ENCODE data around the gene APOL4.
"Not testable (repeated sequence)": the region's sequence is repeated elsewhere in the genome, so short reads cannot be mapped to it uniquely, and the experiment has no call there.

Gene APOL4

DNA sequence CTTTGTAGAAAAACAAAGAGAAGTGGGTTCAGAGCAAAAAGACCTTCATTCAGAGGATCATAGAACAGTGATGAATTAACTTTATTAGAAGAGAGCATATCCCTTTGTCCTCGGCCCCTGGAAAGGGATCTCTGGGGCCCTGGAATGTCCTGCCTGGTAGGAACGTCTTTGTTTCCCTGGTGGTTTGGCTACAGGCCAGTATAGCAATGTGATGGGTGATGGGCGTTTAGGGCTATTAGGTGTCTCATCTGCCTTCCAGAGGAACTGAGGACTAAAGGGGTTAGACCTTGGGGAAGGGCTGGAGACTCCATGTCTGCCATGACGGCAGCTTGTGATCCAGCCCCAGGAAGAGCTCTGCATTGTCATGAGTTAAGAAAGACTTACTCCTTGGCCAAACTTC lies 9.1 kb downstream of the APOL4 start:
- DNase-seq = no peak
- intact Hi-C loops (cut with DNase I) = loop anchor here (5.0 kb wide), 1 partner anchor 45 kb away; the partner anchor contains the start of gene APOL2

DNA sequence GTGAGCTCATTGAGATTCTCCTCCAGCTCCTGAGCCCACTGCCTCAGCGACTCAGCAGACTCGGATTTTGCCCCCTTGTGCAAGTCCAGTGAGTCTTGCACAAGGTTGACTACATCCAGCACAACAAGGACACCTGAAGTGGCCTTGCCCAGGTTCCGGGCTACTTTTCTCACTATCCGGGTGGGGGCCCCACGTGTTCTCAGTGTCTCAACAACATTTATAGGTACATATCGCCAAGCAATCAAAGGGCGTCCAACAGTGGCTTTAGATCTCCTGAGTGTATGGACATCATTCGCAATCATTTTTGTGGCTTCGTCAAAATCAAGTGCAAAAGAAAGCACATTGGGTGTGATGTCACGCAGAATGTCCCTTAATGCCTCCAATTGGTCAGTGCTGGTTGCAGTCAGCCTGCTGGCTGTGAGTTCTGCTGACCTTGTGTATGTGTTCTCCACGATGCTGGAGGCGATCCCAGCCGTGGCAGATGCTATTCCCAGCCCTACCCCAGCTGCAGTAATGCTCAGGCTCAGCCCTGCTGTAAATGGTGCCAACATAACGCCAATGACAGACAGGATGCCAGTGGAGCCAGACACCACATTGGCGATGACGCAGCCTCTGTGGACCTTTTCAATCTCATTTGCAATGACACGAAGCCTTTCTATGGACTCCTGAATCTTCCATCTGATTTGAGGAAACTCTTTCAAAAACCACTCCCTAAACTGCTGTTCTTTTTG lies 10.3 kb downstream of the APOL4 start:
- peak; percentile 75 to 98 (median 84) for DNase-seq
- intact Hi-C loops (cut with DNase I) = loop anchor here (5.0 kb wide), 1 partner anchor 46 kb away; the partner anchor contains the start of gene APOL2

DNA sequence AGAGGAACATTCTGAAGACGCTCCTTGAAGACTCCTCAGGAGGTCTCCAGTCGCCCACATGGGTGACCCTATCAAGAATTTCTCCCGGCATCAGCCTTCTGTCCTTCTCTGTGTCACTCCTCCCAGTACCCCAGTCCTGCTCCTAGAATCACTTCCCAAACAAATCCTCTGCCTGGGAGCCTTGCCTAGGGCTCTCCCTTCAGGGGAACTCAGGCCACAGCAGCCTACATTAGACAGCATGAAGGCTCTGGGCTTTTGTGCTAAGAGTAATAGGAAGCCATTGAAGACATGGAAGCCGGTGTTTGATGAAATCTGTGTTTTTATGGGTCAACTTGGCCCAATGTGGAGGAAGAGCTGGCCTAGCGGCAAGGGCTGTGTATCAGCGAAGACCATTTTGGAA lies 13.7 kb downstream of the APOL4 start:
- DNase-seq; intact Hi-C loops (cut with DNase I): not testable (repeated sequence)

DNA sequence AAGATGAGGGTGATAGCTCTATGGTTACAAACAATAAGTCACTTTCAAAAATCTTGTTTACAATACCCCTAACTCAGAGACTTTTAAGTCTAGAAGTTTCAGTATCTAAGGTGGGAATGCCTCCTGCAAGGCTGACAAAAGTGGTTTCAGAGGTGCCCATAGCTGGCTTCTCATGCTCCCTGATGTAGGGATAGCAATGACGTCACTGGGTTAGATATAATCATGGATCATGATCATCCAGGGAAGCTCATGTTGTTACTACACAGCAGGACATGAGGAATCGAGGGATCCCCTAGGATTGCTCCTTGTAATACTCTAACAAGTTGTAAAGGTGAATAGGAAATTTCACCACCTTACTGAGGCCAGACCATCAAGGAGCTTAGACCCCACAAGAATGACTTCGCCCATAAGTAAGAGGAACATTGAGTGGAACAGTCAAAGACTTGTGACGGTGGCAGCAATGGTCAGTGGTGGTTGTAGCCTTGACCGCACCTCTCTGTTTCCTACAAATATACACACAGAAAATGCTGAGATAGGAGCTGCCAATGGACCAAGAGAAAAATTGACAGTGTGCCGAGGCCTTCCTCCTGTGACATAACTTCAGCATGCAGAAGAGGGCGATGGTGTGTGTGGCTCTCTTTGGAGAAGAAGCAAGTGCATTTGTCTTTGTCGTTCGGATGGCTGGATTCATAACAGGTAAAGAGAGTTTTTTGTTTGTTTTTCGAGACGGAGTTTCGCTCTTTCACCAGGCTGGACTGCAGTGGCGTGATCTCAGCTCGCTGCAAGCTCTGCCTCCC lies 15.6 kb downstream of the APOL4 start:
- DNase-seq = no peak
- intact Hi-C loops (cut with DNase I) = no loop called here

DNA sequence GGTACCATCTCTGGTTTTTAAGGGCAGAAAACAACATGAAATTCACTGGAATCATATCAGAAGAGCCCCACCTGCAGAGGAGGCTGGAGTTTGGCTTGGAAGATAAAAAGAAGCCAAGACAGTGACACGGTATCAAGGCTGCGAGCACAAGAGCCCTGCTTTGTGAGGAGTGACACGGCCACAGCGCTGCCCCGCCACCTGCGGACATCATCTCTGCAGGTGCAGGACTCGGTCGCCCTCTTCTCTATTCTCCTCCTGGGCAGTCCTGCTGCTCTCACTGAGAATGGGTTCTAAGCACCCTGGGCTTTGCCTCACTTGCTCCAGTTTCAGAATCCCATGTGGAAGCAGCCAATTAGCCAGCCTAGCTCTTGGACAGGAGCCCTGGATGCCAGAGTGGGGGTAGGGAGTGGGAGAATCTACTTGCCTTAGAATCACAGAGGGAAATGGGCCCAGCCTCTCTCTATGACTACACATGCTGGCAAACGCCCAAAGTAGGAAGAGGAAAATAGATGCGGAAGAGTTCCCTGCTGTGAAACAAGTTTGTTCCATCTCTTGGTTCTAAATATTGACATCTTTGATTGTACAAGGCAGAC lies 17.1 kb downstream of the APOL4 start:
- DNase-seq = peak; percentile 24 to 92 (median 61)
- intact Hi-C loops (cut with DNase I) = no loop called here

DNA sequence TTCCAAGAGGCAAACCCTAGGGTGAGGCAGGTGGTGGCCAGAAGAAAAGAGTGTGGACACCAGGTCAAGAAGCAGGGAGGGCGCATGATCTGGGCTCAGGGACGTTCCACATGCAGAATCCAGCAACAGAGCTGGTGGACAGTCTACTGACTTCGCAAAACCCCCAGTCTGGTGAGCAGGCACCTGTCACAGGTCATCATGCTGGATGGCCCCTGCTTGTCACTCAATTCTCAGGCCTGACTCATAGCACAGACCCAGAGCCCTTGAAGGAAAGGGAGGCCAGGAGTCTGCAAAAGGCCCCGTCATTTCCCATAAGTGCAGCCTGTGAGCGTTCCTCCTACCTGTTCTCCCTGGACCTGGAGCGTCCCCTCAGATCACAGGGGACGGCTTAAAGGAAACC lies 18.2 kb downstream of the APOL4 start:
- DNase-seq = no peak
- intact Hi-C loops (cut with DNase I) = no loop called here

DNA sequence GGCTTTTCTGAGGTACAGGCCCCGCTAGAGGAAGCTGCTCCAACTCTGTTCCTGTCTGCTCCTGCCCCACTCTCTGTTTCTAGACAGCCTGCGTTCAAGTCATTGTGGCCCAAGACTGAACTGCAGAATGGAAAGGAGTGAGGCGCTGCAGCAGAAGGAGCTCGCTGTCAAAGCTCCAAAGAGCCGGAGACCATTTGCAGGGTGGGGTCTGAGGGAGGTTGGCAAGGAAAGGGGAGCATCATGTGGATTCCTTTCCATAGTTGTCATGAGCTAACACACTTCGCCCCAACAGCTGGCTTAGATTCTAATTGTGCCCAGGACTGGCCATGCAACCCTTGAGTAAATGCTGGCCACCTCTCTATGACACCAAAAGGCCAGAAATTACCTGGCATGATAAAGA lies 18.8 kb downstream of the APOL4 start:
- intact Hi-C loops (cut with DNase I) = no loop called here
- DNase-seq = no peak

DNA sequence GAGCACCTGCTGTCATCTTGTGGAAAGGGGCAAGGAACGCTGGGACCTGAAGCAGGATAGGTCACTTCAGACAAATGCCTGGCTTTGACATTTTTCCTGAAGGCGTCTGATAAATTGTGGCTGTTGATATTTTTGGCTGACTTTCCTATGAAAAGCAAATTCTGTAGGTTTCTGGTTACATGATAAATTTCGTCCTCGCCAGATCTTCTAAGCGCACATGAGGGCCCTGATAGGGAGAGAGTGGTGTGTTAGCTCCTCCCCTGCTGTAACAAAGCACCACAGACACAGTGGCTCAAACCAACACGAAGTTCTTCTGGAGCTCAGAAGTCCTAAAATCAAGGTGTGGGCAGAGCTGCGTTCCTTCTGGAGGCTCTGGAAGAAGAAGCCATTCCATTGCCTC lies 19.6 kb downstream of the APOL4 start:
- DNase-seq = no peak
- intact Hi-C loops (cut with DNase I) = no loop called here

DNA sequence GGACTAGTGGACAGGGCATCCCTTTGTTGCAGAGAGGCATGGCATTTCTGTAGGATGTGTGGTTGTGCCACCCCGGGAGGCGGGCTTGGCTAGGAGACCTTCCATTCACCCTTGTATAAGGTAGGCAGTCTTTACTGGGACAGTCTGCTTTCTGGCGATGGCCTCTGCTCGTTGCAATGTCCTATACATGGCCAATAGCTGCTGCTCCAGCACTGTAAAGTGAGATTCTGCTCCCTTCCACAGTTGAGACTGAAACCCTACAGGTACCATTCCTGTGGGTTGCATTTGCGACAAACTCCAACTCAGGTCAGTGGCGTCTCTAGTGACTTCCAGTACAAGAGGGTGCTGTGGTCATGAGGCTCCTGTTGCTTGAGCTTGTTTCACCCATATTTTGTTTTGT lies 20.7 kb downstream of the APOL4 start:
- no peak for DNase-seq
- intact Hi-C loops (cut with DNase I) = loop anchor here (2.0 kb wide), 1 partner anchor 36 kb away; no protein-coding TSS in a partner anchor

DNA sequence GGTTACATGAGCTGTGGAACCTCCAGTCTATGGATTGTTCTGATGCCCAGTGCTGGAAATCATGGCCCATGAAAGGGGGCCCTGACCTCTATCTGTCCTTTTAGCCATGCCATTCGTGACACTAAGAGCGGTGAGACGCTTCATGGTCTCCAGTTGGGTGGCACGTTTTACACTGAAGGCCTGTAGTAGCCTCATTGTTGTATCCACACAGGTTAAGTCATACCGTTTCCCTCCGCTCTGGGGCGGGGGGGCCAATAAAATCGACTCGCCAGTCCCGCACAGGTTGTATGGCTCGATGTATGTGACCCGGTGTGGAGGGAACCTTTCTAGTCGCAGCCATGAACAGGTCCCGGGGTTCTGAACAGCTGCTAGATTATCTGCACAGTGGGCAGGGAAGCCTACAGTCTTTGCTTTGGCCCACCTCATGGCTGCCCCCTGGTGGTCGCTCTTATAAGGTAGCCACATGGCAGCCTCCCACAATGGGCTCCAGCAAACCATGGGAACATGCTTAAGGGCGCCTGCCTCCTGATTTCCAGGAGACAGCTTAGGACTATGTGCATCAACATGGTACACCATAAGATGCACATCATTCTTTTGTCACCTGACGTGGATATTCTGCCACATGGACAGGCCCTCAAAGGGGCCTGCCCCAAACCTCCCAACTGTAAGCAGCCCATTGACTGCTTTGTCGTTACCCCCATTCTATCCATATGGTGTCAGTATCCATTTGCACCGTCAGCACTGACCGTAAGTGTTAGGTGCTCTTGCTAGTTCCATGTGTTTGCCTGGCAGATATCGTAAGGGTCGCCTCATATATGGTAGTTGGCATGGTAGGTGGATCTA lies 21.4 kb downstream of the APOL4 start:
- intact Hi-C loops (cut with DNase I) = loop anchor here (2.0 kb wide), 1 partner anchor 35 kb away; no protein-coding TSS in a partner anchor
- DNase-seq = peak in 9 of 10 donors; percentile 48 to 92 (median 78)

DNA sequence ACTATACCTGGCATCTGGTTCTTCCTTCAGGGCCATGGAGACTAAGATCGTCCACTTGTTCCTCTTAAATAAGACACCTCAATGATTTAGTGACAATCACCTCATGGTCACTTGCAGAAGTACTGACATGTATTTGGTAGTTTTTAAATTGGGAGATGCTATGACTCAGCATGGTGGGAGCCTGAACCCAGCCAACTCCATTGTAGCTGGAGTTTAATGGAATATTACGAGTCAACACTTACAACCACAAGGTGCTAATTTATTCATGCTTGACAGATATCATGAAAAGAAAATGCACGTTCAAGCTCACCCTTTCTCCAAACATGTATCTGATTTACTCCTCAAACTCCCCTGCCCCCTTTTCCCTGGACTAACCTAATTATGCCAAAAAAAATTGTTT lies 24.4 kb downstream of the APOL4 start:
- no peak for DNase-seq
- intact Hi-C loops (cut with DNase I) = no loop called here

DNA sequence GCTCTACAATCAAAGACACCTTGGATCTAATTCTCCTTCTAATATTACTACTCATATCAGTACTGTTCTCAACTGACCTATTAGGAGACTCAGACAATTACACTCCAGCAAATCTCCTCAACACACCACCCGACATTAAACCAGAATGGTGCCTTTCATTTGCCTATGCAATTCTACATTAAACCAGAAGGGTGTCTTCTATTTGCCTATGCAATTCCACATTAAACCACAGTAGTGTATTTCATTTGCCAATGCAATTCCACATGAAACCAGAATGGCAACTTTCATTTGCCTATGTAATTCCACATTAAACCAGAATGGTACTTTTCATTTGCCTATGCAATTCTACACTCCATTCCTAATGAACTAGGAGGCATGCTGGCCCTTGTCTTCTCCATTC lies 25.7 kb downstream of the APOL4 start:
- intact Hi-C loops (cut with DNase I) = no loop called here
- DNase-seq = no peak

DNA sequence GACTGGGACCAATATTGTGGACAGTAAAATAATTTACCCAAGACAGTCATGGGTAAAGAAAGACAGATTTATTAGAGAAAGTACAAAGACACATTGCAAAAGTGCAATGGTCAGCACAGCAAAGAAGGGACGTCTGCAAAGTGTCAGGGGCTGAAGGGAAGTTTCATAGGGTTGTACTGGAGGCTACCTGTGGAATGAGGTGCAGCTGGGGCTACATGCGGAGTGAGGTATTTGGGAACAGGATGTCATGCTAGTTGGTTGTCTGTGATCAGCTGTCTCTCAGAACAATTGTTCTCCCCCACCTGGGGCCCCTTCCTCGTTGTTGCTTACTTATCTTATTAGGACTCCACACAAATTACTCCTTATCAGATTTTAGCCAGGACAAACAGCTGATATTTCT lies 29.7 kb downstream of the APOL4 start:
- intact Hi-C loops (cut with DNase I) = no loop called here
- no peak for DNase-seq

DNA sequence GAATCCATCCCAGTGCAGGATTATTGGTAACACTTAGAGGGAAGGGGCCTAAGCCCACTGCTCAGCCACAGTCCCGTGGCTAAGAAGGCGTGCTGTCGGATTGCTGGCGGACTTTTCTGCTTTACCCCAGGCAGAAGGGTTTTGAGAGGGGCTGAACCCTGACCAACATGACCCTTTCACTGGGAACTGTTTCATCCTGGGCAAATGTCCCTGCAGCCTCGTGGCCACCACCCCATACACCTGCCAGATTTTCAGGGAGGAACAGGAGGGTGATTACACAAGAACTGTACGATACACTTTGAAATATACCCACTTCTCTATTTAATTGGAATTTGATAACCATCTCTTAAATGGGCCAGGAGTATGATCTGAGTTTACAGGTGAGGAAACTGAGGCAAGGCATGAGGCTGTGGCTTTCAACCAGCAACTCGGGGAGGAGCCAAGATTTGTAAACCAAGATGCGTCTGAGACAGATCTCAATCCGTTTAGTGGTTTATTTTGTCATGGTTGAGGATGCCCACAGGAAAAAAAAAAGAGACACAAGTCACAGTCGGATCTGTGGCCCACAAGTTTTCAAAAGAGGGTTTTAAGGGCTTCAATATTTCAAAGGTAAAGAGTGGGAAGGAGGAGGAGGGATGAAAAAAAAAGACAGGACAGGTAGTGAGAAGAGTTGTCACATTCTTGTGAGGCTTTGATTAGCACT lies 34.9 kb downstream of the APOL4 start:
- no peak for DNase-seq
- intact Hi-C loops (cut with DNase I) = no loop called here

DNA sequence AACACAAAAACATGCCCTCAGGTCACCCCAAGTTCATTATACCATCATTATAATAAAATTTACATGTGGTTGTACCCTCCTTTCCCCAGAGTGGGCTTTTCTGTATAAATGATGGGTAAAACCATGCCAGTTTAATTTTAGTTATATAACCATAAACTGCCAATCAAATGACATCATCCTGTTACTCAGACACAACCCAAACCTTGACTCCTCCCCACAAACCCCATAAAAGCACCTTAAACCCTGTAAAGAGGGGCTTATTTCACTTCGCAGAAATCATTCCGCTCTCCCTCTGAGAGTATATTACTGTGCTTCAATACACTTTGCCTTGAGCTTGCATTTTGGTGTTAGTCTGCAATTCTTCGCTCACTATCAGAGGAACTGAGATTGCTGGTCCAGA lies 35.5 kb downstream of the APOL4 start:
- intact Hi-C loops (cut with DNase I) = no loop called here
- DNase-seq = no peak

DNA sequence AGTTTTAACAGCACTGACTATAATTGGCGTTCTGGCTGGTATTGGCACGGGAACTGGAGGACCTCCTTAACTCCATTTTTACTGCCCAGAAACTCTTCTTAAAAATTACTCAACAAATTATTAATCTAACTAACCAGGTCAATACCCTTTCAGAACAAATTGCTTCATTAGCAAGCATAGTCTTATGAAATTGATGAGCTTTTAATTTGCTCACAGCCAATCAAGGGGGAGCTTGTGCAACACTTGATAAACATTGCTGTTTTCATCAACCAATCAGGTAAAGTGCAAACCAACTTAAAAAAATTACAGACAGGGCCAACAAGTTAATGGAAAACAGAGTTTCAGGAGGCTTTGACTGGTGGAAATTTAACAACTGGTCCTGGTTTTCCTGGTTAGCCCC lies 36.5 kb downstream of the APOL4 start:
- intact Hi-C loops (cut with DNase I) = no loop called here
- no peak for DNase-seq

DNA sequence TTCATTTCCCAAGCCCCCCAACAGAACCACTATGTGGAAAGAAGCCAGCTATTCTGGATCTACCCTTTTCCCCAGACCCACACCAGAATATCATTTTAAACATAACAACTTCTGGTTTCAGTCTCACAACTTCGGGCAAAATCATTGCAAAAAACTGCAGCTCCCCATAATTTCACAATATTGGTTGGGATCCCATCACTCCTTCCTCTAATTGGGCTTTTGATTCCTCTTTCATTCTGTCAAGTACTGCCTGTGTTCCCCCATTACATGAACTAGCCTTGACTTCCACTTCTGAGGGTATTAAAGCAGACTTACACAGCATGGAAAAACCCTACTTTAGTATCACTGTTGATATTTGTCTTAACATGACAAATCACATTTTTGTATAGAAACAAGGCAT lies 37.0 kb downstream of the APOL4 start:
- DNase-seq = no peak
- intact Hi-C loops (cut with DNase I) = no loop called here

DNA sequence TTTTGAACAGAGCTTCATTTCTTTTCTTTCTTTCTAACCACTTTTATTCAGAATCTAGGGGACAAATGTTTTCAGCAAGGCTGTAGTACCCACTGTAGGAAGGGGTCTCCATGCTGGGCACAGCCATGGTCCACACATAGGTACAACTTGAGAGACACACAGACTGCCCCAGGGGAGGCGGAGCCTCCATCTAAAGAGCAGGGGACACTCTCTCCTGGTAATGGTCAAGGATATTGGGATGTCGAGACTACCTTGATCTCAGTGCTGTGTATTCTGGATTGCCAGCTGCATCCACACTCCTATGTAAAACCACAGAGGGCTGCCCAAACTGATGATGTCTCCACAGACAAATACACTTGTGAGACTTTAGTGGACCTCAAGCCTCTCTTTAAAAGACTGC lies 38.1 kb downstream of the APOL4 start:
- DNase-seq = no peak
- intact Hi-C loops (cut with DNase I) = no loop called here

DNA sequence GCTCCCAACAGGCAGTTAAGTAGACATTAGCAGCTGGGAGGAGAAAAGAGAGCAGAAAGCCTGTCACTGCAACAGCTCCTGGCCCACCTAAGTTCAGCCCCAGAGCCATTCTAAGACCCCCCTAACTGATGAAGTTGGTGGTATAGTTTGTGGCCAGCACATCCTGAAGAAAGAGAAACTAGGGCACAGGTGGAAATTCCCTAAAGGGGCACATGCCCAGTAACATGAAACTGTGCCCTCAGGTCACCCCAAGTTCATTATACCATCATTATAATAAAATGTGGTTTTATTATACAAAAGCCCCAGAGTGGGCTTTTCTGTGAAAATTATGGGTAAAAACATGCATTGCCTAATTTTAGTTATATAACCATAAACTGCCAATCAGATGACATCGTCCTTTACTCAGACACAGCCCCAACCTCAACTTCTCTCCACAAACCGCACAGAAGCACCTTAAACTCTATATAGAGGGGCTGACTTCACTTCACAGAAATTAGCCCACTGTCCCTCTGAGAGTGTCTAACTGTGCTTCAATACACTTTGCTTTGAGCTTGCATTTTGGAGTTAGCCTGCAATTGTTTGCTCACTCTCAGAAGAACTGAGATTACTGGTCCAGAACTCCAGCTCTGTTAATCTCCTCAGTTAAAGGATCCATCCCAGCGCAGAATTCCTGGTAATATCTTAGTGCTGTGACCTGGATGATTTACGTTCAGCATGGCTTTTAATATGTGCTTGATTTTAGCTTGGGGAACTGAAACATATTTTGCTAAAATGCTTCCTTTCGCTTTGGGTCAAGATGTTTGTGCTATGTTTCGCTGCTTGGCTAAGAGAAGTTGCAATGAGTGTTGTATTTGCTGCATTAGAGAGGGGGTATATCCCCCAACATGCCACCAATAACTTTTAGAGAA lies 39.2 kb downstream of the APOL4 start:
- DNase-seq = no peak

More for the DNA sequence above, 39.2 kb downstream of the APOL4 start:
- intact Hi-C loops (cut with DNase I) = no loop called here
